ENCODE measurements around the gene ENTPD8.
"Not testable (repeated sequence)": the region's sequence is repeated elsewhere in the genome, so short reads cannot be mapped to it uniquely, and the experiment has no call there.

ENTPD8 gene

DNA sequence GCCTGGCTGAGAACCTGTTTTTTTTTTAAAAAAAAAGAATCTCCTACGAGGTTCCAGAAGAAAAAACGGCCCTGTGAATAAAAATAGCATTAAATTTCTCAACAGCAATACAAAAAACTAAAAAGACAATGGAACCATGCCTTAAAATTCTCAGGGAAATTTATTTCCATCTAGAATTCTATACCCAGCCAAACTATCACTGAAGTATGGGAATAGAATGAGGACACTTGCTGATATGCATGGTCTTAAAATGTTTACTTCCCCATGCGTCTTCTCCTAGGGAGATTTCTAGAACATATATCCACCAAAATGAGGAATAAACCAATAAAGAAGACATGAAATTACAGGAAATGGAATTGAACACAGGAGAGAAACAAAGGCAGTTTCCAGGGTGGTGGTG is 34.5 kb upstream of the ENTPD8 start:
- DNase-seq (ENCODE audit: low spot score) = no peak

DNA sequence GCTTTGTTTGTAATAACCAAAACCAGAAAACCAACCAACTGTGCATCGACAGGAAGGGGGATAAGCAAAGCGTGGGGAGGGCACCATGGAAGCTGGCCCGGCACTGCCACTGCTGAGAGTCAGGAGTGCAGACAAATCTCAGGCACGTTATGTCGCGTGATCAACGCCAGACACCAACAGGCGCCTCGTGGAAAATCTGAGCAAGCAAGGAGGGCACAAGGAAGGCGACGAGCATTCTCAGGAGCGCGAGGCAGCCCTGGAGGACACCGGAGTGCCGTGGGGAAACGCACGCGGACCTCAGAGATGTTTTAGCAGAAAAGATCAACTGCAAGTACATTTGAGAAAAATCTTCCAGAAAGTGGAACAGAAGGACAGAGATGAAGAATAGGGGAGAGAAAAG is 33.1 kb upstream of the ENTPD8 start:
- no peak for DNase-seq (ENCODE audit: low spot score)

DNA sequence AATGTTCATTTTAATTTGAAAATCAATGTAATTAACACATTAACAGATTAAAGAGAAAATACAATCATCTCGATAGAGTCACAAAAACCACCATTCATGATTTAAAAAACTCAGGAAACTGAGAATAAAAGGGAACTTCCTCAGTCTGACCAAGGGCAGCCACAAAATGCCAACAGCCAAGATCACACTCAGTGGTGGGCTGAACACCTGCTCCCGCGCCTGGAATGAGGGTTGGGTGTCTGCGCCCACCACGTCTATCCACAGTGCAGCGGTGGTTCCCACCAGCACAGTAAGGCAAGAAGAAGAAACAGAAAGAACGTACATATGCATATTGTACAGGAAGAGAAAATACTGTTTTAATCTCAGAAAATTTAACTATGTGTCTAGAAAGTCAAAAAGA is 29.6 kb upstream of the ENTPD8 start:
- no peak for DNase-seq (ENCODE audit: low spot score)

DNA sequence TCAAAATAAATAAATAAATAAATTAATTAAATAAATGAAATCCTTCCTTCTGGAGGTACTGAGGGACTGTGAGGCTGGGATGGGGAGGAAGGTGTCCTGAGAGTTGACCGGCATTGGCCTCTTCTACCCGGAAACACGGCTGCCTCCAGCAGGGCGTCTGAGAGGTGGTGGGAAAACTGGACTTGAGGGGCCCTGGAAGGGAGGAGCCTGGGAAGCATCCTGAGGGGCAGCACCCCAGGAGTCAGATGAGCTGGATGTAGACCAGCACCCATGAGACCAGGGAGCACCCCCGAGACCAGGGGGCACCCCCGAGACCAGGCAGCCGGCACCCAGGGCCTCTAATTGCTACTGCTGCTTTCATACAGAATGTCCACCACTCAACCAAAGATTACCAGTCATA is 26.7 kb upstream of the ENTPD8 start:
- DNase-seq (ENCODE audit: low spot score) = no peak

DNA sequence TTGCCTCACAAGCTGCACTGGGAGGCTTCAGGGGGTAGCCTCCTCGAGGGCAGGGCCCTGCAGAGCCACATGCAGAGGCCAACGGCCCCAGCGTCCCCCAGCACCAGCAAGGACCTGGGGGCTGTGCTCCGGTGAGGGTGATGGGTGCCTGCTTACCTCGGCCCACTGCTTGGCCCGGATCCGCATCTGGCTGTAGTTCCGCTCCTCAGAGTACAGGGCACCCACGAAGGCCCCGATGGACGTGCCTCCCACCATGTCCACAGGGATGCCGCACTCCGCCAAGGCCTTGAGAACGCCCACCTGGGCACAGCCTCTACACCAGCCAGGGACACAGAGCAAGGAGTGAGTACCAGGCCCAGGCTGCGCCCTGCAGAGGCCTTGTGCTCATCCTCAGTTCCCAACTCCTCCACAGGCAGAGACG is 26.0 kb upstream of the ENTPD8 start:
- DNase-seq (ENCODE audit: low spot score) = no peak

DNA sequence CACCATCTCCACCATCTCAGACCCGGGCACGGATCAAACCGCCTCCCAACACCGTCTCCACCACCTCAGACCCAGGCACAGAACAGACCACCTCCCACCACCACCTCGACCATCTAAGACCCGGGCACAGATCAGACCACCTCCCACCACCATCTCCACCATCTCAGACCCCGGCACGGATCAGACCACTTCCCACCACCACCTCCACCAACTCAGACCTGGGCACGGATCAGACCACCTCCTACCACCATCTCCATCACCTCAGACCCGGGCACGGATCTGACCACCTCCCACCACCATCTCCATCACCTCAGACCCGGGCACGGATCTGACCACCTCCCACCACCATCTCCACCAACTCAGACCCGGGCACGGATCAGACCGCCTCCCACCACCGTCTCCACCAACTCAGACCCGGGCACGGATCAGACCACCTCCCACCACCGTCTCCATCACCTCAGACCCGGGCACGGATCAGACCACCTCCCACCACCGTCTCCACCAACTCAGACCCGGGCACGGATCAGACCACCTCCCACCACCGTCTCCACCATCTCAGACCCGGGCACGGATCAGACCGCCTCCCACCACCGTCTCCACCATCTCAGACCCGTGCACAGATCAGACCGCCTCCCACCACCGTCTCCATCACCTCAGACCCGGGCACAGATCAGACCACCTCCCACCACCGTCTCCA is 25.4 kb upstream of the ENTPD8 start:
- not testable (repeated sequence) for DNase-seq (ENCODE audit: low spot score)

DNA sequence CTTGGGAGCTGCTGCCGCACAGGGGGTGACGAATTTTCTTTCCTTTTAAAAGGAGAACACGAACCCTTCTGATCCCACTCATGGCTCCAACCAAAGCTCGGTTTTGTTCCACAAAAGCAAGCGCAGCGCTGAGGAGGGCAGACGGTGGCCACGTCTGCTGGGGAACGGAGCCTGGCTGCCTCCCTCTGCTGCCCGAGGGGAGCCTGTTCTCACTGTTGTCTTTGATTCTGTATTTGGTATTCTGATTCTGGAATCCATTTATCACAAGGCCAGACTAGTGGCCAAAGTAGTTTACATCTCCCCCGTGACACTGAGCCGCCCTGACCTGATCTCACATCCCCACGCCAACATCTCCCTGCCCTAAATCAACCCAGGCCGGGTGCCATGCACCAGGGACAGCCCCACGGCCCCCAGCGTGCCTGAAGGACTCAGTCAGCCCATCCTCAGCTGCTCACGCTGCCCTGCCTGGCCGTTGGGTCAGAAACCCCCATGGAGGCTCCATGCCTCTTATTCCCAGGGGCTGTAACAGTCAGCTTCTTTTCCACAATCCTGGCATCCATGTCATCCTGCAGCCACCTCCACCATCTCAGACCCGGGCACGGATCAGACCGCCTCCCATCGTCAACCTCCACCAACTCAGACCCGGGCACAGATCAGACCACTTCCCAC is 24.7 kb upstream of the ENTPD8 start:
- no peak for DNase-seq (ENCODE audit: low spot score)

DNA sequence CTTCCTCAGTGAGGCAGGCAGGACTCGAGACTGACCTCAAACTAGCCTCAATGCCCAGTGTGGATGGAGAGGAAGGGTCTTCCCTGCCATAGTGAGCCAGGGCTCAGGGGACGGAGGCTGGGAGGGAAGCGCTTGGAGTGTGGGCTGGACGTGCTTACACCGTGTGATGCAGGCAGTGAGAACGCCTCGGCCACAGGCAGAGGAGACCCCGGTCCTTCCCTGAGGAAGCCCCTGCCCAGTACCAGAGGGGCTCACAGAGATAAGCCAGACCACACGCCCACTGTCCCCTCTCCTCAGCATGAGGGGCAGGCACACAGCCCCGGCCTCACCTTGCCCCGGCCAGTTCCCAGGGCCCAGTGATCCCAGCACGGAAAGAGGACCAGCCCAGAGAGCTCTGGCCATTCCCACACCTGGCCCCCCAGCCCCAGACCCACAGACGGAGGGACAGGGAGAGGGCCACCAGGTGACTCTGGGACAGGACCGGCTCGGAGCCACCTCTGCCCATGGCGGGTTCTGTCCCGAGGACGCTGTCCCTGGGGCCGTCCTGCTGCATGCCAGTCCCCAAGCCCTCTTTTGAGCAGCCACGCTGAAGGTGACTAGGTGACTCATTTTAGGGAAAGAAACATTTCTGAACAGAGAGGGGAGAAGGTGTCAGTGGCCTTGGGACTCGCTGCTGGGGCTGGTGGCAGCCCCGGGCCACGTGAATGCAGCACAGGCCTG is 24.0 kb upstream of the ENTPD8 start:
- no peak for DNase-seq (ENCODE audit: low spot score)

DNA sequence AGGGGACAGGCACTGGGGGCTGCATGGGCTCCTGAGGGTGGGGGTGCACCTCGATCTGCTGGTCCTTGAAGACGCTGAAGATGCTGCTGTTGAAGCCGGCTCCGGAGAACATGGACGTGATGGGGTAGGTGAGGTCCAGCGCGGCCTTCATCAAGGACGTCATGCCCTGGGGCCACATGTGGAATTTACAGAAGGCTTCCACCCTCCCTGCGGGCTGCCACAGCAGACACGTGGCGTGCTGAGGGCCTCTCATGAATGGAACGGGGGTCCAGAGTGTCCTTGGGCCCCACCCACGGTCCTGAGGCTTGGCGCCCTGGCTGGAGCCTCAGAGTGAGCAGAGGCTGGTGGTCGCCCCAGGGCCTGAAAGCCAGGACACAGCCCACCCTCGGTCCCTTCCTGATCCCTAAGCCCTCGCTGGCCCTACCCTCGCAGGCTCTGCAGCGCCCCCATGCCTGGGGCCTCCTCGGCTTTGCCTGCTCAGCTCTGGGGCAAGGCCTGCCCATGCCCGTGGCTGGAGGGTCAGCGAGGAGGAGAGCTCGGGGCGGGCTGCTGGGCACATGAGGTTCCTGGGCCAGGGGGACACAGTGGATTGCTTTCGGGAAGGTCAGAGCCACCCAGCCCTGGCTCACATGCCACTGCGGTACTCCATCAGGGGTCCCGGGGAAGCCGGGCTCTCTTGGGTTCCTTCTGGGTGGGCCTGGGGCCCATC is 23.3 kb upstream of the ENTPD8 start:
- DNase-seq (ENCODE audit: low spot score) = no peak

DNA sequence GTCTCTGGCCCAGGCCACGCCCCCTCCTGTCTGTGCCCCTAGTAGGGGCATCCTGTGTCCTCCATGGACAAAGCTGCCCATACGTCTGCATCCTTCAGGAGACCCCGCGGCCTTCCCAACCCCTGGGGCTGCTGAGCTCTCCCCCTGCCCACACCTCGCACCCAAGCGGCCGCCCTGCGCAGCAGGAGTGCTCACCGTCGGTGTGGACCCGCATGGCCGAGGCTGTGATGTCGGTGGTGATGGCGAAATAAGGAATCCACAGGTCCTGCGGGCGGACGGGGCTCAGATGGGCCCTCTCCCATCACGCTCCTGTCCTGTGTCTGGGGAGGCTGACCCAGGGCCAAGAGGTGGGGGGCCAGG is 22.8 kb upstream of the ENTPD8 start:
- no peak for DNase-seq (ENCODE audit: low spot score)

DNA sequence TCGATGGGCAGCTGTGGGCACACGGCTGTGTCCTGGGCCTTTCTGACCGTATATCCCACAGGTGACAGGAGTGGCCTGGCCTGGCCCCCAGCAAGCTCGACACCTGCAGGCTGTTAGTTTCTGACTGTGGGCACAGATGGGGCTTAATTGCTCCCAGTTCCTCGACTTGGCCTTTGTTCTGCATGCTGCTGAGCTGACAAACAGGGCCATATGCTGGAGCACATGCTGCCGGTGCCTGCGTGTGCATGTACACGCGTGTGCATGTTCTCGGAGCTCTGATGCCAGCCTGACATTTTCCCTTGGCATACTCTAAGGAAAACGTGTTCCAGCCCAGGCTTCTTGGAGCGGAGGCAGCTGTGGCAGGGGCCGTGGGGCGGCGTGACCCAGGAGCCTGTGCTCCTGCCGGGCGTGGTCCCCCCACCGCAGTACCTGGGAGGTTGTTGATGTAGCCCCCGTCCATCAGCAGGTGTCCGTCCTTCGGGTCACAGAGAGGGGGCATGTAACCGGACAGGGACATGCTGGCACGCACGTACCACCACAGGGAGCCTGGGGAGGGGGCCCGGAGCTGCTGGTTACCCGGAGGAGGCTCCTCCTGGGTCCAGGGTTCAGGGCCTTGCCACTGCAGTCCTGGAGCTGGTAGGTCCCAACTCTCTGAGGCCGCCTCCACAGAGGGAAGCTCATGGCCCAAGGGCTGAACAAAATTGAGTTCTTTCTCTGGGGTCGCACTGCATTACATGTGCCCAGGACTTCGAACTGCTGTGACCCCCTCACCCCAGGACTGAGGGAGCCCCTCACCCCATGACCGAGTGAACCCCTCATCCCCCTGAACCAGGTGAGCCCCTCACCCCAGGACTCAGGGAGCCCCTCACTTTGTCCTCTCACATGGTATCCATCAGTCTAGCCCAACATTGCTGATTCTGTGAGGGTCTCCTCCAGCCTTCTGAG is 22.1 kb upstream of the ENTPD8 start:
- DNase-seq (ENCODE audit: low spot score) = no peak

DNA sequence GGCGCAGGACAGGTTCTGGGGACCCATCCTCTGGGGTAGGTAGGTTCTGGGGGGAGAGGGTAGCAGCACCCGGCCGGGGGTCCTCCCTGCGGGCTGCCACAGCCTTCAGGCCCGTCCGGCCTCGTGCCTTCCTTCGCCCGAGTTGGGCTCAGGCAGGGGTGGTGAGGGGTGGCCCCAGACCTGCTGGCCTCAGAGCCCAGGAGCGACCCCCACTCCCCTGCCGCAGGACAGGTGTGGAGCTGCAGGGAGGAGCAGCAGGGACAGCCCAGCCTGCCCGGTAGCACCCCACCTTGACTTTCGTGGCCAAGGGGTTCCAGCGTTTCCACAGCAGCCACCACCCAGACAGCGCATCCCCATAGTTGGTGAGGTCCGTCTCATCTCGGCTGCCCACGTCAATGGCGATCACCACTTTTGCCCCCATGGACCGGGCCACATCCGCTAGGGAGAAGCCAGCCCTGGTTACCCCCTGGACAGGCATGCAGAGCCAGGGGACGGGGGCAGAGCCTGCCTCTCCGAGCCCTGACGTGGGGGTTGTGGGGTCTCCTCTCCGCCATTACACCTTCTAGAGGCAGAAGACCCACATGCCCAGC is 21.3 kb upstream of the ENTPD8 start:
- no peak for DNase-seq (ENCODE audit: low spot score)

DNA sequence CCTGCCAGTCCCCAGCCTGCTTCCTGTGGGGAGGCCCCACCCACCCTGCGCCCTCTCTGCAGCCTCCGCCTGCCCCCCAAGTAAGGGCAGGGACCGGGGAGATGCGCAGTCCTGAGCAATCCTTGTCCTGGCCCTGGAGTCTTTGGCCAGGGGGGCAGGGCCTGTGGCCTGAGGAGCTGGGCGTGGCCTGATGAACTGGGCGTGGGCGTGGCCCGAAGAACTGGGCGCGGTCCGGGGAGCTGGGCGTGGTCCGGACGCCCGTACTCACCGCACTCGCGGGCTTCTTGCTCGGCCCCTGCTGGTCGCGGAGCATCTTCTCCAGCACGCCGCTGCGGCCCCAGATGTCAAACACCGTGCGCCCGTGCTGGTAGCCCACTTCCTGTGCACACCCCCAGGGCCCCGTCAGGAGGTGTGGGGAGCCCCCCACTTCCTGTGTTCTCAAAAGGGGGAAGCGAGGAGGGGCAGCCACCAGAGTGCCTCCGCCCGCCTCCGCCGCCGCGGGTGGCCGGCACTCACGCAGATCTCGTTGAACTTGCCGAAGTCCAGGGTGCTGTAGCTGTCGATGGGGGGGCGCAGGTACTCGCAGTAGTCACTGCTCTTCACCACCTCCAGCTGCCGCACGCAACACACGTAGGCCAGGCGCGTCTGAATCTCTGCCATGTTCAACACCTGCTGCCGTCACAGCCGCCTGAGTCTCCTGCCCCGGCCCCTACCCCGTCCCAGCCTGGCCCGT is 20.7 kb upstream of the ENTPD8 start:
- peak; percentile 41 for DNase-seq (ENCODE audit: low spot score)

DNA sequence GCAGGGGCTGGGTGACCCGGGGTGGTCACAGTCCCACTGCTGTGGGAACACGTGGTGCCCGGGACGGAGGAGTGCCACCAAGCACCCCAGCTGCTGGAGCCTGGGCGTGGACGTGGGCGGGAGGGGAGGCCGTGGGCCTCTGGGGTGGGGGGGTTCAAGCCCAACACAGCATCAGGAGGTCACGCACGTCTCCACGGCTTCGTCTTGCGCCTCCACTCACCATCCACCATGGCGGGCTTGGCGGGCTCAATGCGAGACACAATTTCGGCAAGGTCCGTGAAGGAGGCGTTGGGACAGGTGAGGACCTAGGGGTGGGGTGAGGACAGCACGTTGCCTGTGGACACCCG is 20.1 kb upstream of the ENTPD8 start:
- DNase-seq (ENCODE audit: low spot score) = no peak

DNA sequence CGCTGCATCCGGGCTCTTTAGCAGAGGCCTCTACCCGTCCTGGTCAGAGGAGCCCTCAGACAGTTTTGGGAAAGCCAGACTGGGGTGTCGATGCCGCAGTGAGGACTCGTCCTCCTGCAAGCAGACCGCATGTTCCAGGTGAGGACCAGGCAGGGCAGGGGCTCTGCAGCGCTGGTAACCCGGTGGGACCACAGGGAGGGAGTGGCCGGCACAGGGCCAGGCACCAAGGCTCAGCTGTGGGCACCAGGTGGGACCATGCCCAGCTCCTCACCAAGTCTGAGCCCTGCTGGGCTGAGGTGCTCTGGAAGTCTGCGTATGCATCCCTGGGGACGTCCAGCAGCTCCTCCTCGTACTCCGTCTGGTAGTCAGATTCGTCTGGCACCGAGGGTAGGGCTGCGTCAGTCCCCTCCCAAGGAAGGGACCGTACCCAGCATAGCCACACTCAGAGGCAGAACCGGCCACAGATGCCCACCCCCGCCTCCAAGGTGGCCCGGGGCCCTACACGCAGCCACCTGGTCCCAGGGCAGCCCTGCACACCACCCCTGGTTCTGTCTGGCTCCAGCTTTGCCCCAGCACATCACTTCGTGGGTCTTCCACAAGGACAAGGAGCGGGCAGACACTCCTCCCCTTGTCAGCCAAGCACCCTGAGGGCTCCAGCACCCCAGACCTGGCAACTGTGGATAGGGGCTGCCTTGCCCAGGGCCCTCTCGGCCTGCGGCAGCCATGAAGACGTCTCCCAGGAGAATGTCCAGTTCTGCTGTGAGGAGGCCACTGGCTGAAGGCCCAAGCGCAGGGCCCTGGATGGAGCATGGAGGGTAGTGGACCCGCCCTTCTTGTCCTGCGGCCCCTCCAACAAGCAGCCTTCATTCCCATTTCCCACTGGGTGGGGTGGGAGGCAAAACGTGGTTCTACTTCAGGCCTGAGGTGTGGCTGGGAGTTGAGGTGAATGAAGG is 19.5 kb upstream of the ENTPD8 start:
- DNase-seq (ENCODE audit: low spot score) = no peak

DNA sequence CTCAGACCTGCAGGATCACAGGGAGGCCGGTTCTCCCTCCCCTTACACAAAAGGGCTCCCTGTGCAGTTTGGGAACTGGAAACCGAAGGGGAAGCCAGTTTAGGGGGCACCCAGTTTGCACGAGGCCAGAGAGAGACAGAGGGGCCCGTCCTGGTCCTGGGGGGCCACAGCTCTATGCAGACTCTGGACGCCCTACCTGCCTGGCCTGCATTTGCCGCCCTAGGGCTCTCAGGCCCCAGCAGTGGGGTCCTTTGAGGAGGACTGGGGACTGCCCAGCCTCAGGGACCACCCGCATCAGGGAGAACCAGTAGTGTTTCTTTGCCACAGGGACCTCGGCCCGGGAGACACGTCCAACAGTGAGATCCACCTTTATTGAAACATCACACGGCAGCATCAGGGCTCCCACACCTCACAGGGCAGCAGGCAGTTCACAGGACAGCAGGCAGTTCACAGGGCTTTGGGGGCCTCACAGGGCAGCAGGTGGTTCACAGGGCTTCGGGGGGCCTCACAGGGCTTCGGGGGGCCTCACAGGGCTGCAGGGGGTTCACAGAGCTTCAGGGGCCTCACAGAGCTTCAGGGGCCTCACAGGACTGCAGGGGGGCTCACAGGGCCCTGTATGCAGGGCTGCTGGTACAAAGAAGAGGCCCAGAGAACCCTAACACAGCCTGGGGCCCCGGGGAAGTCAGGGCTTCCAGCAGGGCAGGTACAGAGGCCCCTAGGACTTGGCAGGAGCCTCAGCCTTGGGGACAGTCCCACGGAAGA is 18.6 kb upstream of the ENTPD8 start:
- DNase-seq (ENCODE audit: low spot score) = no peak

DNA sequence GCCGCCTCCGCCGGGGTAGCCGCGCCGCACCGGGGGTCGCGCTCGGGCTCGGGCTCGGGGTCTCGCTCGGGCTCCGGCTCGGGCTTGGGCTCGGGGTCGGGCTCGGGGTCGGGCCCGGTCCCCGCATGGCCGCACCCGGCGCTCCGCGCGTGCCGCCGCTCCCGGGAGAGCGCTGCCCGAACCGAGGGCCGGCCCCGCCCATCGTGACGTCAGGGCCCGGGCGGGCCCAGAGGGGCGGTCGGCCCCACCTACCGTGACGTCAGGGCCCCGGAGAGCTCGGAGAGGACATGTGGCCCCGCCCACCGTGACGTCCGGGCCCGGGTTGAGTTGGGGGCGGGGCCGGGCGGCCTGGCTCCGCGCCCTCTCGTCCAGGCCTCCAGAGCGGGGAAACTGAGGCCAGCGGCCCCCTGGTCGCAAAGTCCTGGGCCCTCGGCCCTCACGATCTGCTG is 18.0 kb upstream of the ENTPD8 start, which contains the start of gene NSMF:
Gene NSMF, minus strand, starts transcription at position 183 of the 449 bp plus-strand sequence. CDS start 232 bp downstream, outside the sequence.
- DNase-seq (ENCODE audit: low spot score) = peak; percentile 96

All from RKO (cell line).